ENCODE measurements around the gene SCUBE1.

The SCUBE1 gene

DNA sequence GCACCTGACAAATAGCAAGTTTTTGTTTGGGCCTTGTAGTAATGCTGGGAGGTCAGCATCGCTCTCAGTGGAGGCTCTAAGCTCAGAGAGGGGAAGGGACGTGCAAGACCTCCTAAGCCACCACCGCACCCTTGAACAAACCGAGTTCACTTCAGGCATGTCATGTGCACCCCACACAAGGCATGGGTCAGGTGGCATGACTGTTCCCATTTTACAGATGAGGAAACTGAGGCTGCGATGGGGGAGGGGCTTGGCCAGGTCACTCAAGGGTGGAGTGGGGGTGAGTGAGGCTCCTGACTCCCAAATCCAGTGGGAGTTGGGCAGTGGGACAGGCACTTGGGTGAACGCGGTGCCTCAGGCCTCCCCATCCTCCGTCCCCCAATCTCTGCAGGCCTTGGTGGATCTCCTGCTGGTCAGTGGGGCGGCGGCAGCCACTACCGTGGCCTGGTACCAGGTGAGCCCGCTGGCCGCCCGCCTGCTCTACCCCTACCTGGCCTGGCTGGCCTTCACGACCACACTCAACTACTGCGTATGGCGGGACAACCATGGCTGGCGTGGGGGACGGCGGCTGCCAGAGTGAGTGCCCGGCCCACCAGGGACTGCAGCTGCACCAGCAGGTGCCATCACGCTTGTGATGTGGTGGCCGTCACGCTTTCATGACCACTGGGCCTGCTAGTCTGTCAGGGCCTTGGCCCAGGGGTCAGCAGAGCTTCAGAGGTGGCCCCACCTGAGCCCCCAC, 180.6 kb downstream of the SCUBE1 start:
- H3K9me3 Mint-ChIP-seq = no peaks in the 10 kb centered on the region
- no peak overlapping the region for H3K27ac Mint-ChIP-seq
- H3K27me3 Mint-ChIP-seq = no peaks in the 10 kb centered on the region
- peaks cover 8% of the 10 kb centered on the region for H3K36me3 Mint-ChIP-seq (ENCODE audit: low read depth)
- DNase-seq = no peak
- no peaks in the 10 kb centered on the region for H3K4me1 Mint-ChIP-seq
- no peak overlapping the region for H3K4me3 Mint-ChIP-seq
- ATAC-seq = no peak

DNA sequence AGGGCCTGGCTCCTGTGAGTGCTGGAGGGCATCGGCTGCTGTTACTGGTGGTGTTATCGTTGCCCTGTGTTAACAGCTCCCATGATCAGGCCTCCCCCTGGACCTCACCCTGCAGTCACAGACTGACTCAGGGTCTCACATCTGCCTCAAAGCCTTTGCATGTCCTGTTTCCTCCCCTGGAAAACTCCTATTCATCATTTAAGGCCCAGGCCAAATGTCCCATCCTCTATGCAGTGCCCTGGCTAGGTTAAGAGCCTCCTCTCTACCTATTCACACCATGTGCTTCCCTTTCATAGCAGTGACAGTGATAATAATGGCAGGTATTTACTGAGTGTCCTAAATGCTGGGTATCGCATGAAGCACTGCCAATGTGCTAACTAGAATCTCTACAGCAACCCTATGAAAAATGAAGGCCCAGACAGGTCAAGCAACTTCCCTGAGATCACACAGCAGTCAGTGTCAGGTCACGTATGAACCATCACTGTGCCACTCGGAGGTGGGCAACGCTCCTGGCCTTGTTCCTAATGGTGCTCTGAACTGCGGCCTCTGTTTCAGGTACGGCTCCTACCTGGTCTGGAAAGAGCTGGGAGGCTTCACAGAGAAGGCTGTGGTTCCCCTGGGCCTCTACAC, 182.6 kb downstream of the SCUBE1 start:
- DNase-seq (no peak), ATAC-seq (no peak)
- H3K9me3 Mint-ChIP-seq = no peaks in the 10 kb centered on the region
- no peak overlapping the region for H3K4me3 Mint-ChIP-seq
- H3K27me3 Mint-ChIP-seq = no peaks in the 10 kb centered on the region
- H3K36me3 Mint-ChIP-seq (ENCODE audit: low read depth) = peaks cover 8% of the 10 kb centered on the region
- peaks cover 5% of the 10 kb centered on the region for H3K4me1 Mint-ChIP-seq
- no peak overlapping the region for H3K27ac Mint-ChIP-seq

DNA sequence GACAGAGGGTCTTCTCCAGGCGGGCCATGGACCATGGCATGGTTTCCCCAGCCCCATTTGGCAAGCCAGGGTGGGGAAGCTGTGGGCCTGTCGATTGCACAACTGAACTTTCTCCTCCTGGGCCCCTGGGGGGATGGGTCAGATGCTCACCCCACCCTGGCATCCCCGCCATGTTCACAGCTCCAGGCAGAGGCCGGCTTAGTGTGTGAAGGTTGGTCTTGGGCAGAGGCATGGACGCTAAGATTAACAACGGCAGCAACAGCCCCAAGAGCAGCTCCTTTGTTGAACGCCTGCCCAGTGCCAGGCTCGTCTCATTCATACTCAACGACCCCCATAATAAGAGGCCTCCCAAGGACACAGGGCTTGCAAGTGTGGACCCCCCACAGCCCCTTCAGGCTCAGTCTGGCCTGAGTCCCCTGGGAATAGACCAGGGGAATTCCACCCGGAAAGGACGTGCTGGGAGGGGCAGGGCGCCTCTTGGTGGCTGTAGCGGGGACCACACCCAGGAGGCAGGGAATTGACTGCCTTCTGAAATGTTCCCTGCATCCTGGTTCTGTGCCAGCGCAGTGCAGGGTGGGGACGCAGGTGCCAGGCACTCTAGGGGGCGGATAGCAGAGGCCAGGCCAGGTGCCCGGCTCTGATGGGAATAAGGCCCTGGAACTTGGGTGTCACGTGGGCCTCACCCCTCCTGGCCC, 183.5 kb downstream of the SCUBE1 start:
- DNase-seq = no peak
- Mint-ChIP-seq H3K36me3 (ENCODE audit: low read depth) (peaks cover 8% of the 10 kb centered on the region), H3K4me1 (peaks cover 10% of the 10 kb centered on the region), H3K27me3 (no peaks in the 10 kb centered on the region), H3K4me3 (no peak overlapping the region), H3K27ac (no peak overlapping the region), H3K9me3 (no peaks in the 10 kb centered on the region)
- no peak for ATAC-seq

DNA sequence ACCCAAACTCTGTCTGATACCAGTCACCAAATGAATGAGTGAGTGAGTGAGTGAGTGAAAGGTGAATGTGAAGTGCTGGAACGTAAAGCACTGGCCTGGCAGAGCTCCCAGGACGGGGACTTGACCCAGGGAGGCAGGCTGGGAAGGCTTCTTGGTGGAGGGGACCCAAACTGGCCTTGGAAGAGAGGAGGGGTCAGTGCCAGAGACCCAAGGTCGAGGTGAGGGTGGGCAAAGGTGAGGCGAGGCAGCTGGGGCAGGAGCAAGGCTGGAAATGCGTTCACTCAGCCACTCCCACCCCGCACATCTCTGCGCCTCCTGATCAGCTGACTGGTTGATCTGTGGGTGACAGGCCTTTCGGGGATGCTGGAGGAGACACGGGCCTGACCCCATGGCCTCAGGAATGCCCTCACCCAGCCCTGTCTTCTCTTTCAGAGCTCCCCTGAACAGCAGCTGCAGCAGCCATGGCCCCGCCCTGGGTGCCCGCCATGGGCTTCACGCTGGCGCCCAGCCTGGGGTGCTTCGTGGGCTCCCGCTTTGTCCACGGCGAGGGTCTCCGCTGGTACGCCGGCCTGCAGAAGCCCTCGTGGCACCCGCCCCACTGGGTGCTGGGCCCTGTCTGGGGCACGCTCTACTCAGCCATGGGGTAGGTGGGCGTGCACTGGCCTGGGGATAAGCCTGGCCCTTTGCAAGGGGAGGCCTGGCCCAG, 184.2 kb downstream of the SCUBE1 start:
- H3K27ac Mint-ChIP-seq = no peak overlapping the region

DNA sequence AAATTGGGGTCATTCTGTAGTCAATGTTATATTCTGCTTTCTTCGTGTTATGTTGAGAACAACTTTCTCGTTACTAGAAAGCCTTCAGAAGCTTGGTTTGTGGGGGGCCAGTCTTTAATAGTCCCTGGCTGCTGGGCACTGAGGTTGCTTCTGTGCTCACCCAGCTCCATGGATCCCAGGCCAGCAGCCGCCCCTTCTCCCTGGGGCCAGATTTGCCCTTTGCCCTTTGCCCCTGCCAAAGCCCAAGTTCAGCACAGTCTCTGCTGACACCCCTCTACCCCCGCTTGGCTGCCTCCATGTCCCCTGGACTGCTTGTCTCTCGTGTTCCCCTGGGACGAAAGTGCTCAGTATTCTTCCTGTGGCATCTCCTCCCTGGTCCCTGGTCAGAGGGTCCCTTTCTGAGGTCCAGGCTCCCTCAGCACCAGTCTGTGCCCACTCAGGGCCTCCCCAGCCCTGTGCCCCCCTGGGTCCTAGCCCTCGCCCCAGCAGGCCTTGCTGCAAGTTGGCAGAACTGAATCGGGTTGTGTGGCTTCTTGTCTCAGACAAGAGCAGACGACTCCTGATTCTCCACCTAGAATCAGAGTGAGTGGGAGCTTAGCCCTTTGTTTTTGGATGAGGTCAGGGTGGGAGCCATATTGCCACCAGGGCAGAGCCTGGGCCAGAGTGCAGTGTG, 185.2 kb downstream of the SCUBE1 start:
- Mint-ChIP-seq H3K36me3 (ENCODE audit: low read depth) (peaks cover 5% of the 10 kb centered on the region), H3K9me3 (no peaks in the 10 kb centered on the region), H3K4me1 (peaks cover 14% of the 10 kb centered on the region), H3K27ac (no peak overlapping the region), H3K4me3 (no peak overlapping the region), H3K27me3 (no peaks in the 10 kb centered on the region)
- ATAC-seq (no peak), DNase-seq (no peak)

More for the DNA sequence above, 184.2 kb downstream of the SCUBE1 start:
- Mint-ChIP-seq H3K27me3 (no peaks in the 10 kb centered on the region), H3K4me3 (no peak overlapping the region), H3K36me3 (ENCODE audit: low read depth) (peaks cover 7% of the 10 kb centered on the region), H3K9me3 (no peaks in the 10 kb centered on the region), H3K4me1 (peaks cover 12% of the 10 kb centered on the region)
- no peak for DNase-seq
- ATAC-seq = no peak

DNA sequence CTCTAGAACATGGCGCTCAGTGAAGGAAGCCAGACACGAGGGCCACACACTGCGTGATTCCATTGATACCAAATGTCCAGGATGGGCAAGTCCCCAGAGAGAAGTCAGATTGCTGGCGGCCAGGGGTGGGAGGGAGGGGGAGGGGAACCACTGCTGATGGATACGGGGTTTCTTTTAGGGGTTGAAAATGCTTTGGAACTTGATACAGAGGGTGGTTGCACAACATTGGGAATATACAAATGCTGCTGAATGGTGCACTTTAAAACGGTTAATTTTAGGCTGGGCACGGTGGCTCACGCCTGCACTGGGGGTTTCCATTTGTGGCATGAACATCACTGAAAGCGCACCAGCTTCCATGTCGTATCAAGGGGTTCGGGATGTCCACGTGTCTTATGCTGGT, 186.8 kb downstream of the SCUBE1 start:
- Mint-ChIP-seq H3K27me3 (no peaks in the 10 kb centered on the region), H3K9me3 (no peaks in the 10 kb centered on the region), H3K27ac (no peak overlapping the region), H3K36me3 (ENCODE audit: low read depth) (peaks cover 2% of the 10 kb centered on the region), H3K4me3 (no peak overlapping the region), H3K4me1 (peaks cover 20% of the 10 kb centered on the region)
- ATAC-seq (no peak), DNase-seq (no peak)

DNA sequence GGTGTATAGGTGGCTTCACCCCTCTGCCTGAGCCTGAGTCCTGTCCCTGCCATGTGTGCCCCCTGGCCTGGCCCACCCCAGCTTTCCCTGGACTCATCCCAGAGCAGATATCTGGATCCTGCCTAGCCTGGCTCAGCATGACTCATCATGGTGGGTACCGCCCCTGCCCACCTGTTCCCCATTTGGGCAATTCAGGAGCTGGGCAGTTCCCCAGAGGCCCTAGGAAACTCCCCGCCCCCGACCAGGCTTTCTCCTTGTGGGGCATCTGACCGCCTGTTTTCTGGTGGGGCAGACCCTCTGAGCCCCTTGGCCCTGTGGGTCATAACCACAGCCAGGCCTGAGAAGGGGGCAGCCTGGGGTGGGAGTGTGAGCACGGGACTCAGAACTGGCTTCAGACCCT, 187.4 kb downstream of the SCUBE1 start:
- no peak for ATAC-seq
- H3K36me3 Mint-ChIP-seq (ENCODE audit: low read depth) = peaks cover 2% of the 10 kb centered on the region
- H3K4me1 Mint-ChIP-seq = peaks cover 24% of the 10 kb centered on the region
- DNase-seq = peak; percentile 16
- H3K27me3 Mint-ChIP-seq = no peaks in the 10 kb centered on the region
- no peaks in the 10 kb centered on the region for H3K9me3 Mint-ChIP-seq
- no peak overlapping the region for H3K4me3 Mint-ChIP-seq
- H3K27ac Mint-ChIP-seq = no peak overlapping the region

DNA sequence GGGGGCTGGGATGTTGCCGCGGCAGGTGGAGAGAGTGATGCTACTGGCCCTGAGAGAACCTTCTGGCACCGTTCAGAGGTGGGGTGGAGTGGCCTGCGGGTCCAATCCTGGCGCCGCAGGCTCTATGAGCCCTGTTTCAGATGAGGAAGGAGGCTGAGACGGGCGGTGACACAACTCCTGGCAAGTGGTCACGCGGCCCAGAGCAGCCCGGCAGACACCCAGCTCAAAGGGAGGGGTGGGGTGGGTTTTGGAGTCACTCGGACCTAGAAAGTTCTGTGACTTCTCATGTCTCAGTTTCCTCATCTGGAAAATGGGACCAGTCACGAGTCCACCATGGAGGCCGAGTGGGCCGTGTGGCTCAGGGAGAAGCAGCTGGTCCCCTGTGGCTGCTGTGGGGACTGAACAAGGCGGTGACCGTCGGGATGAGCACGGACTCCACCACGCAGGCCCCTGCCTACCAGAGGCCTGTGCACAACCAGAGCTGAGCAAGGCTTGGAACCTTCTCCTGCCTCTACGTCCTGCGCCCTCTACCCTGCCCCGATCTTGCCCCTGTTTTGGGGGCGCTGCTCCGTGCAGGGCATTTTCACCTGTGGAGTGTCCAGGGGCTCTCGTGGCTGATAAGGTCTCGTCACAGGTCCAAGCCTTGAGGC, 188.2 kb downstream of the SCUBE1 start:
- DNase-seq = no peak
- ATAC-seq = no peak
- peaks cover 2% of the 10 kb centered on the region for H3K36me3 Mint-ChIP-seq (ENCODE audit: low read depth)
- H3K4me1 Mint-ChIP-seq = peaks cover 28% of the 10 kb centered on the region
- H3K27ac Mint-ChIP-seq = no peak overlapping the region
- no peak overlapping the region for H3K4me3 Mint-ChIP-seq
- H3K9me3 Mint-ChIP-seq = no peaks in the 10 kb centered on the region
- H3K27me3 Mint-ChIP-seq = no peaks in the 10 kb centered on the region

DNA sequence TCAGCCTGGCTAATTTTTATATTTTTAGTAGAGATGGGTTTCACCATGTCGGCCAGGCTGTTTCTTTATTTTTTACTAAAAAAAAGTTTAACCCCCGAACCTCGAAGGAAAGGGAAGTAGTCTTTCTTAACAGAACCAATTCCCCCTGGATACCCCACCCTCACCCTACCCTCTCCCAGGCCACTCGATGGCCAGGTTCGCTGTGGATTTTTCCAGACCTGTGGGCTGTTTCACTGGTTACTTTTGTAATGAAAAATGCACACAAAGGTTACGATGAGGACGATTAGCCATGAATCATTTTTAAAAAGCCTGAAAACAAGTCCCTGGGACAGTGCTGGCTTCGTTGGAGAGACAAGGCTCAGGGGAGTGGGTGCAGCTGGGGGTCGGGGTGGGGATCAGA, 189.3 kb downstream of the SCUBE1 start:
- peaks cover 2% of the 10 kb centered on the region for H3K36me3 Mint-ChIP-seq (ENCODE audit: low read depth)
- ATAC-seq (no peak), DNase-seq (no peak)
- no peak overlapping the region for H3K4me3 Mint-ChIP-seq
- H3K27me3 Mint-ChIP-seq = no peaks in the 10 kb centered on the region
- no peaks in the 10 kb centered on the region for H3K9me3 Mint-ChIP-seq
- peaks cover 28% of the 10 kb centered on the region for H3K4me1 Mint-ChIP-seq
- H3K27ac Mint-ChIP-seq = no peak overlapping the region

DNA sequence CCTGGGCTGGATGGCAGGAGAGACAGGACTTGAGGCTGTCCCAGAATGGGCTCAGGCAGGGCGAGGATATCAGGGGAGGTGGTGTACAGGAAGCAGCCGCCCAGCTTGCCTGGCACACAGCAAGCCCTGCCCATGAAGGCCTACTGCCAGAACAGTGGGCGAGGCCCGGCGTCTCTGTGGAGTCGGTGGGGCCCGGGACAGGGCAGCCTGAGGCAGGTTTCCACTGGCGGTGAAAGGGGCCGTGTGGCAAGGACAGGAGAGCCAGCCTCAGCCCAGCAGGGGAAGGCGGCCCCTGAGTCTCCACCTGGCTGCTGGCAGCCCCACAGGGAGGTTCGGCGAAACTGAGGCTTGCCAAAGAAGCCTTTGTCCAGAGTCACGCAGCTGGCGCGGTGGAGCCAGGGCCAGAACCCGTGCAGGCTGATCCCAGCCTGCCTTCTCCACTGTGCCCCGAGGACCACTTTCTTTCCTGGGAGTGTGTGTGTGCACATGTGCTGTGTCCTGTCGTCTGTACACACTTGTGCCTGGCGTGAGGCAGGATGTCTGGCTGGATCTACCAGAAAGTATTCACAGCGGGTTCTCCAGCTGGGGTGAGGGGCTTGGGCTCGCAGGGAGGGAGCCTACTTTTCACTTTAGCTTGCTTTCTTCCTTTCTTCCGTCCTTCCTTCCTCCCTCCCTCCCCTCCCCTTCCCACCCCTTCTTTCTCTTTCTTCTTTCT, 190.7 kb downstream of the SCUBE1 start:
- Mint-ChIP-seq H3K9me3 (no peaks in the 10 kb centered on the region), H3K36me3 (ENCODE audit: low read depth) (no peaks in the 10 kb centered on the region), H3K4me1 (peaks cover 39% of the 10 kb centered on the region), H3K27me3 (no peaks in the 10 kb centered on the region), H3K4me3 (peak overlapping the region; percentile 82), H3K27ac (peak overlapping the region; percentile 52)
- ATAC-seq = peak; percentile 88
- peak; percentile 66 for DNase-seq

DNA sequence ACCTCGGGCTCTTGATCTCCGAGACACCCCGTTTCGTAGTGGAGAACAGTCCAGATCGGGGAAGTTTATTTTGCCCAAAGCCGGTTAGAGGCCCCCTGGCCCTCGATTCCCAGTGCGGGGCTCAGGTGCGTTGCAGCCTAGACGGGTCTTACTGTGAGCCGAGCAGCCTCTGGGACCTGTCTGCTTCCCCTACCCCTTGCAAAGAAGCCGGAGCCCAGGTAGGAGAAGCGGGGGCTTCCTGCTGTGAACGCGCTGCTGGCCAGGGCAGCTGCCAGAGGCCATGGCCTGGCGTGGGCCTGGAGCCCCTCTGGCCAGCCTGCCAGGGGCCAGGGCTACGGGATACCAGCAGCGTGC, 191.2 kb downstream of the SCUBE1 start:
- Mint-ChIP-seq H3K9me3 (no peaks in the 10 kb centered on the region), H3K27me3 (no peaks in the 10 kb centered on the region), H3K36me3 (ENCODE audit: low read depth) (no peaks in the 10 kb centered on the region), H3K4me3 (peak overlapping the region; percentile 82), H3K27ac (peak overlapping the region; percentile 52), H3K4me1 (peaks cover 44% of the 10 kb centered on the region)
- peak; percentile 23 for DNase-seq
- peak; percentile 3 for ATAC-seq

DNA sequence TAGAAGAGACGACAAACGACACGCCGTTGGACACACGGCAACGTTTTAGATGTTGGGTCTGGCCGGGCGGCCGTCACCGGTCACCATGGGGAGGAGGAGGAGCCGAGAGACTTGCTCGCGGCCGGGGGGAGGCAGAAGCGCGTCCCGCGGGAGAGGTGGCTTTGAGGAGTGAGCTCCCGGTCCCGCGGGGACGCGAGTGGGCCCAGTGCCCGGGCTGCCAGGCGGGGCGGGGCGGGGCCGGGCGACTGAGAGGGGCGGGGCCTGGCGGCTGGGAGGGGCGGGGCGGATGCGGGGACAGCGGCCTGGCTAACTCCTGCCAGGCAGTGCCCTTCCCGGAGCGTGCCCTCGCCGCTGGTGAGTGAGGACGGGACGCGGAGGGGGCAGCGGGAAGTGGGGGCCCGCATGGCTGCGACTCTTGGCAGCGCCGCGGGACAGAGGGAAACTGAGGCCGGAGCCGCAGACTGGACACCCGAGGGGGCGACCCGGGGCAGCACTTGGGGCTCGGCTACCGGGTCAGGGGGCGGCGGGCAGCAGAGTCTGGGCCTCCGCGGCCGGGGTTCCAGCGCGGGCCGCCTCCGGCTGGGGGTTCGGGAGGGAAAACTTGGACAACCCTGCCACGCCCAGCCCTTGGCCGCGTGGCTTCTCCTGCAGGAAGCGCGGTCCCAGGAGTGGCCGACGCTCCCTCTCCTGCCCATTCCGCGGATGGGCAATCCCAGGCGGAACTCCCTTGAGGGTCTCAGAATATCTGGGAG, 191.7 kb downstream of the SCUBE1 start, which contains the start of gene TSPO:
TSS of gene TSPO (plus strand) at position 309 of the 752 bp plus-strand sequence. CDS start 7,680 bp downstream, outside the sequence.
- Mint-ChIP-seq H3K9me3 (no peaks in the 10 kb centered on the region), H3K27me3 (no peaks in the 10 kb centered on the region), H3K27ac (peak within 1 kb of the TSS; percentile 78), H3K4me3 (peak within 1 kb of the TSS; percentile 82), H3K36me3 (ENCODE audit: low read depth) (no peaks in the 10 kb centered on the region), H3K4me1 (peaks cover 46% of the 10 kb centered on the region)
- ATAC-seq (peak; percentile 50), DNase-seq (peak; percentile 68)

DNA sequence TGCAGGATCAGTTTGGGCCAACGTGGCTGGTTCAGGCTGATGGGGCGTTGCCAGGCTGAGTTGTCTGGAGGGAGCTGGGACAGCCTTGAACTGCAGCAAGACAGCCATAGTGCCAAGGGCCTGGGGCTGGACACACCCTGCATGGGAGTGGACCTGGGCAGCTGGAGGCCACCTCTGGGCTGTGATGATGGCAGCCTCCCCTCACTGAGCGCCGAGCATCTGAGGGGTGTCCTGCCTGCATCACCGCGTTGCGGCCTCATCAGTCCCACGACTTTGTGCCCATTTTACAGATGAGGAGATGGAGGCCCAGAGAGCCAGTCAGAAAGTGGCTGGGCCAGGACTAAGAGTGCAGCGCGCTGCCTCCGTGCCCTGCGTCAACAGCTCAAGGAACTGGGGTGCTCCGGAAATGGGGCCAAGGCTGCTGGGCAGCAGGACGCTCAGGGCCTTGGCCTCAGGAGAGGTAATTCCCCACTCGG, 192.4 kb downstream of the SCUBE1 start:
- H3K27ac Mint-ChIP-seq = peak overlapping the region; percentile 78
- H3K4me3 Mint-ChIP-seq = peak overlapping the region; percentile 82
- ATAC-seq (no peak), DNase-seq (no peak)
- H3K36me3 Mint-ChIP-seq (ENCODE audit: low read depth) = no peaks in the 10 kb centered on the region
- H3K9me3 Mint-ChIP-seq = no peaks in the 10 kb centered on the region
- H3K27me3 Mint-ChIP-seq = no peaks in the 10 kb centered on the region
- H3K4me1 Mint-ChIP-seq = peaks cover 43% of the 10 kb centered on the region

All from activated naive CD8-positive, alpha-beta T cell treated with anti-CD3 and anti-CD28 coated beads, Interleukin-2, amount 50 U/mL, for 24 hours (primary cell).